A673 (cell line): ENCODE measurements around the gene SP6.

Experiments used
- CTCF ChIP-seq: fragments of 300-800, 200-600 bp; sonication (generic); conservative IDR thresholded peaks from 2 replicates; pipeline ENCODE4 v1.5.1; 2017; ENCODE audit warnings: low read depth, mild to moderate bottlenecking, antibody characterized with exemption, low read length, moderate library complexity, mixed read lengths
- EZH2 ChIP-seq: fragments of 200-600 bp; sonication (generic); IDR thresholded peaks from 2 replicates; pipeline ENCODE4 v1.6.1; 2017; ENCODE audit warnings: borderline replicate concordance, low read depth, mild to moderate bottlenecking, mixed read lengths, antibody characterized with exemption, low read length; ENCODE audit not compliant: poor library complexity, severe bottlenecking

GRCh38 chr17:47813512-47814031, 37.4 kb downstream of the SP6 start:
- TF ChIP-seq CTCF (no peak), EZH2 (no peak)
